AG04450 (cell line): ENCODE data around the gene RALGDS. TPM values are rescaled to one million over a fixed set of nuclear protein-coding genes. Genes with fewer than 3 reads are reported as not detected.

ENCODE experiments used
- CTCF ChIA-PET: fragments of 300-600, 350-600 bp; formaldehyde crosslinking; extraction: SDS; loops from one replicate; lab custom pipeline; 2022; ENCODE audit warnings: antibody characterized with exemption, inconsistent platforms; lab: Charles Lee
- POLR2A ChIA-PET: fragments of 350-600 bp; formaldehyde crosslinking; extraction: SDS; loops from one replicate; lab custom pipeline; 2021; ENCODE audit warnings: antibody characterized with exemption, inconsistent platforms; lab: Yijun Ruan, JAX
- DNase-seq: peaks from one replicate; pipeline ENCODE4 v3.0.0-alpha.2; 2011; ENCODE audit warnings: low read depth, low spot score
- H3K27ac ChIP-seq: one replicate; pipeline ENCODE4 v1.5.1; 2012; ENCODE audit warnings: low read depth, low read length, control low read depth
- H3K27me3 ChIP-seq: one replicate; pipeline ENCODE4 v1.6.0; 2012; ENCODE audit warnings: low read length; ENCODE audit not compliant: control insufficient read depth, insufficient read depth
- H3K4me3 ChIP-seq: 2 replicates; pipeline ENCODE4 v1.5.1; 2011; ENCODE audit warnings: mild to moderate bottlenecking, low read depth, low read length, control low read depth
- H3K9me3 ChIP-seq: 2 replicates; pipeline ENCODE4 v1.5.1; 2012; ENCODE audit warnings: low read length; ENCODE audit not compliant: control insufficient read depth, insufficient read depth
- CTCF ChIP-seq: IDR thresholded peaks from 2 replicates; pipeline ENCODE4 v1.5.1; 2011; ENCODE audit warnings: low read depth, low read length, control low read depth, inconsistent platforms
- polyA plus RNA-seq: library from polyadenylated mRNA; depleted of rRNA; stranded (reverse); fragments of >200 nt; gene quantifications from 2 replicates; pipeline ENCODE4 v1.2.3, GENCODE V29; 2011

RALGDS gene
- polyA plus RNA-seq, 1 experiment: 19.1 TPM

GRCh38 chr9:133107245-133107722 is 13.8 kb downstream of the RALGDS start:
- POLR2A ChIA-PET: no interaction called here
- Histone ChIP-seq H3K9me3 (no peaks in the 10 kb centered on the region; the same call in 1 of the 2 replicates), H3K27ac (no peak overlapping the region), H3K27me3 (no peaks in the 10 kb centered on the region), H3K4me3 (no peak overlapping the region)
- CTCF ChIA-PET: interaction anchor here (15.9 kb wide), 1 partner anchor 39 kb away, joined by 264 read pairs; no protein-coding TSS in a partner anchor
- DNase-seq: no peak
- no peak for TF ChIP-seq CTCF

- no peak for DNase-seq
- ChIA-PET CTCF (interaction anchor here (0.6 to 15.9 kb wide), 3 partner anchors 15 to 364 kb away, joined by 3 to 264 read pairs (median 3); no protein-coding TSS in a partner anchor), POLR2A (interaction anchor here (1.1 kb wide), 1 partner anchor 37 kb away, joined by 3 read pairs; no protein-coding TSS in a partner anchor)
- Histone ChIP-seq H3K4me3 (no peak overlapping the region), H3K9me3 (no peaks in the 10 kb centered on the region; the same call in 1 of the 2 replicates), H3K27me3 (no peaks in the 10 kb centered on the region), H3K27ac (no peak overlapping the region)
- TF ChIP-seq CTCF: no peak
Observed at GRCh38 chr9:133106511-133107244, 14.4 kb downstream of the RALGDS start.

- DNase-seq: no peak
- H3K9me3 ChIP-seq: no peaks in the 10 kb centered on the region; the same call in 1 of the 2 replicates
Observed at GRCh38 chr9:133105461-133105770, 15.6 kb downstream of the RALGDS start.

GRCh38 chr9:133104718-133105460 is 16.2 kb downstream of the RALGDS start:
- H3K27ac ChIP-seq: no peak overlapping the region
- ChIA-PET CTCF (interaction anchor here (15.9 kb wide), 1 partner anchor 41 kb away, joined by 264 read pairs; no protein-coding TSS in a partner anchor), POLR2A (no interaction called here)
- H3K9me3 ChIP-seq: no peaks in the 10 kb centered on the region; the same call in 1 of the 2 replicates
- H3K27me3 ChIP-seq: no peaks in the 10 kb centered on the region
- H3K4me3 ChIP-seq: no peak overlapping the region
- TF ChIP-seq CTCF: no peak
- no peak for DNase-seq

More at GRCh38 chr9:133105461-133105770, 15.6 kb downstream of the RALGDS start:
- Histone ChIP-seq H3K4me3 (no peak overlapping the region), H3K27me3 (no peaks in the 10 kb centered on the region), H3K27ac (no peak overlapping the region)
- POLR2A ChIA-PET: no interaction called here
- CTCF ChIA-PET: interaction anchor here (1.0 to 15.9 kb wide), 2 partner anchors 14 to 41 kb away, joined by 3 to 264 read pairs; no protein-coding TSS in a partner anchor
- TF ChIP-seq CTCF: no peak
